Heart left ventricle (tissue), 13 donors: Measurements from ENCODE around the gene C10orf62.

Experiments
- POLR2A ChIP-seq, 2 donors: fragments of 450-650 bp; IDR thresholded peaks; one replicate each; pipeline ENCODE4 v1.6.1; 2017; ENCODE audit warnings: antibody characterized with exemption in 2 of 2, mild to moderate bottlenecking in 2 of 2, moderate library complexity in 2 of 2
- TF ChIP-seq, protein P1 (sequence below), 12 donors: fragments of 200-600 bp; sonication (generic) in 4 of 12; IDR thresholded peaks; one replicate each; pipeline versions ENCODE4 v1.5.0 to v1.8.0; 2018 to 2022; ENCODE audit warnings: antibody characterized with exemption in 12 of 12, mild to moderate bottlenecking in 5 of 12
- donor health status: ischemic (EF 13 %, LVEDD 7.1; RV severe dilation, severe dysfunction).
- donor health status: DM: no; HTN: yes; CAD: no.
- donor health status: DM: no; HTN: no; CAD: no.
- donor health status: ischemic (EF 25% LVEDD 6.9; RV normal size, moderate dysfunction).
- donor health status: ischemic (EF 25% LVEDD 5.7; RV mildly dilated, moderate dysfunction).
- donor health status: ischemic (EF 35%, LVEDD 5.7; RV mildly dilated, moderate dysfunction).
- donor health status: nonischemic (EF 11% LVEDD 7.7; RV severe dilation, severe dysfunction).
- donor health status: DM: yes; HTN: yes; CAD: no.
- donor health status: PGD.
- donor health status: ischemic (EF 29% LVEDD 5.4; RV normal size, mild dysfunction).
- donor health status: nonischemic (EF 23%, LVEDD 6.1; RV moderate dilation, normal function).

DNA sequence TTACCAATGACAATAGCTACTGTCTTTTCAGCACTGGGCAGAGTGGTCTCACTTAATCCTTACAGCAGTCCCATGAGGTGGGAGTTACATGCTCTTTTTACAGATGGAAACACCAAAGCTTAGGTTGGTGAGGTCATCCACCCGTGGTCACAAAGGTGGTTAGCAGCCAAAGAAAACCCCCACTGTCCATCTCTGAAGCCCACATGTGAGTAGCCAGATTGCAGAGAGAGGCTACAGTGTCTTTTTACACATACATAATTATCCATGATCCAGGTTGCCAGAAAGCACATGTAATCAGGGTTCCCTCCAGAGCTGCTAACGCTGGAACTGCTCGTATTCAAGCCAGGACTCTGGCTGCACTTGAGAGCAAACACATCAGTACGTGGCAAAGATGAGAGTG, 41.6 kb upstream of the C10orf62 start:
- TF ChIP-seq POLR2A (IDR thresholded peaks at IDR 0.05): no peak
- TF ChIP-seq, protein P1, sequence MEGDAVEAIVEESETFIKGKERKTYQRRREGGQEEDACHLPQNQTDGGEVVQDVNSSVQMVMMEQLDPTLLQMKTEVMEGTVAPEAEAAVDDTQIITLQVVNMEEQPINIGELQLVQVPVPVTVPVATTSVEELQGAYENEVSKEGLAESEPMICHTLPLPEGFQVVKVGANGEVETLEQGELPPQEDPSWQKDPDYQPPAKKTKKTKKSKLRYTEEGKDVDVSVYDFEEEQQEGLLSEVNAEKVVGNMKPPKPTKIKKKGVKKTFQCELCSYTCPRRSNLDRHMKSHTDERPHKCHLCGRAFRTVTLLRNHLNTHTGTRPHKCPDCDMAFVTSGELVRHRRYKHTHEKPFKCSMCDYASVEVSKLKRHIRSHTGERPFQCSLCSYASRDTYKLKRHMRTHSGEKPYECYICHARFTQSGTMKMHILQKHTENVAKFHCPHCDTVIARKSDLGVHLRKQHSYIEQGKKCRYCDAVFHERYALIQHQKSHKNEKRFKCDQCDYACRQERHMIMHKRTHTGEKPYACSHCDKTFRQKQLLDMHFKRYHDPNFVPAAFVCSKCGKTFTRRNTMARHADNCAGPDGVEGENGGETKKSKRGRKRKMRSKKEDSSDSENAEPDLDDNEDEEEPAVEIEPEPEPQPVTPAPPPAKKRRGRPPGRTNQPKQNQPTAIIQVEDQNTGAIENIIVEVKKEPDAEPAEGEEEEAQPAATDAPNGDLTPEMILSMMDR (IDR thresholded peaks at IDR 0.05): no peak
